GM23248 (cell line): Measurements from ENCODE around the gene POU2AF3.

ENCODE experiments used
- EZH2 ChIP-seq: fragments of 200-600 bp; sonication (generic); IDR thresholded peaks from 2 replicates; pipeline ENCODE4 v1.6.1; 2018; ENCODE audit warnings: antibody characterized with exemption, mild to moderate bottlenecking; ENCODE audit not compliant: insufficient read depth, poor library complexity, severe bottlenecking
- EZH2phosphoT487 ChIP-seq: fragments of 200-600 bp; sonication (generic); IDR thresholded peaks from 2 replicates; pipeline ENCODE4 v1.6.1; 2018; ENCODE audit warnings: antibody characterized with exemption, moderate library complexity, mild to moderate bottlenecking, low read depth; ENCODE audit not compliant: insufficient read depth

DNA sequence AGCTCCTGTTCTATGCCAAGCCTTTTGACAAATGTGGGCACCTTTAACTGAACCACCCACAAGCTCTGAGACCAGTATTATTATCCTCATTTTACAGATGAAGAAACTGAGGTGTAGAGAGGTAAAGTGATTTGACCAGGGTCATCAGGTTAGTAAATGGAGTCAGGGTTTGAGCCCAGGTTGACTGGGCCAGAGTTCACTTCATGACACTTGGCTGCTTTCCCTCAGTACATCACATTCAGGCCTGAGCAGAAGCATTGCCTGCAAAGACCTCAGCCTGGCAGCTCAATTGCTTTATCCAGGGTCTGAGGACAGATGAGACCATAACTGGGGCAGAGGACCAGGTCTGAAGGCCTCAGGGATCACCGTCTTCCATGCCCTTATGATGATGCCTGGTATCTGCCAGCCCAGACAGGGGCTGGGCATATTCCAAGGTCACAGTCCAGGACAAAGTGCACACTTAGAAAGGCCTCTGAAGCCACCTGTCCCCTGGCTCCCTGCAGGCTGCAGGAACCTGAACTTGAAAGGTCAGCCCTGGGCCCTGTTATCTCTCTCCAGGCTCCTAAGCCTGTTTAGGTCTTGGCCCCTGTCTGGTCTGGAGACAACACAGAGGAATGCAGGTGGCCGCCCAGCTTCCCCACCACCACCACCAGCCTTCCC, 32.0 kb downstream of the POU2AF3 start:
- TF ChIP-seq EZH2 (no peak), EZH2phosphoT487 (no peak)
